Hepatocyte (in vitro differentiated cells): Measurements from ENCODE around the gene JDP2. TPM values are rescaled to one million over a fixed set of nuclear protein-coding genes. Genes with fewer than 3 reads are reported as not detected.
A peak's percentile ranks its signal among the peaks of the same experiment; 100 is the strongest.

Experiments
- DNase-seq: peaks from one replicate; pipeline ENCODE4 v3.0.0-alpha.2; 2016; ENCODE audit warnings: low spot score
- H2AFZ ChIP-seq: fragments of 200-600 bp; sonication (generic); 2 replicates; pipeline ENCODE4 v1.6.0; 2016; ENCODE audit warnings: antibody characterized with exemption, mild to moderate bottlenecking
- H3K27ac ChIP-seq: fragments of 200-600 bp; sonication (generic); 2 replicates; pipeline ENCODE4 v1.5.1; 2016; ENCODE audit warnings: mild to moderate bottlenecking
- H3K27me3 ChIP-seq: fragments of 200-600 bp; sonication (generic); 2 replicates; pipeline ENCODE4 v1.6.1; 2016
- H3K36me3 ChIP-seq: fragments of 200-600 bp; sonication (generic); replicated peaks from 2 replicates; pipeline ENCODE4 v1.5.1; 2016; ENCODE audit warnings: low read depth; ENCODE audit not compliant: insufficient read depth
- H3K4me1 ChIP-seq: fragments of 200-600 bp; sonication (generic); 2 replicates; pipeline ENCODE4 v1.5.1; 2016; ENCODE audit warnings: mild to moderate bottlenecking, moderate library complexity; ENCODE audit not compliant: insufficient read depth
- H3K4me2 ChIP-seq: fragments of 200-600 bp; sonication (generic); 2 replicates; pipeline ENCODE4 v1.6.0; 2016
- H3K4me3 ChIP-seq: fragments of 200-600 bp; sonication (generic); 2 replicates; pipeline ENCODE4 v1.5.1; 2016; ENCODE audit warnings: mild to moderate bottlenecking
- H3K79me2 ChIP-seq: fragments of 200-600 bp; sonication (generic); 2 replicates; pipeline ENCODE4 v1.6.0; 2017; ENCODE audit warnings: mild to moderate bottlenecking
- H3K9me2 ChIP-seq: fragments of 200-600 bp; sonication (generic); replicated peaks from 2 replicates; pipeline ENCODE4 v1.6.0; 2017; ENCODE audit warnings: mild to moderate bottlenecking; ENCODE audit not compliant: insufficient read depth
- H3K9me3 ChIP-seq: fragments of 200-600 bp; sonication (generic); 2 replicates; pipeline ENCODE4 v1.5.1; 2016; ENCODE audit warnings: low read depth, mild to moderate bottlenecking
- H4K20me1 ChIP-seq: fragments of 200-600 bp; sonication (generic); 2 replicates; pipeline ENCODE4 v1.6.0; 2016; ENCODE audit warnings: mild to moderate bottlenecking; ENCODE audit not compliant: insufficient read depth, poor library complexity, severe bottlenecking
- EZH2 ChIP-seq: fragments of 200-600 bp; sonication (generic); IDR thresholded peaks from 2 replicates; pipeline ENCODE4 v1.6.1; 2016; ENCODE audit warnings: antibody characterized with exemption, mild to moderate bottlenecking, borderline replicate concordance
- EZH2phosphoT487 ChIP-seq: fragments of 200-600 bp; sonication (generic); IDR thresholded peaks from one replicate; pipeline ENCODE4 v1.6.1; 2018; ENCODE audit warnings: antibody characterized with exemption, mild to moderate bottlenecking, low read depth, moderate library complexity; ENCODE audit not compliant: unreplicated experiment, severe bottlenecking
- WGBS: methylation state at CpG from one replicate; pipeline ENCODE4 v1.1.6; 2016; ENCODE audit warnings: low lambda C conversion rate; ENCODE audit errors: missing lambda C conversion rate; 5-methylcytosine and 5-hydroxymethylcytosine counted together
- polyA plus RNA-seq: library from polyadenylated mRNA; unstranded; fragments of >200 nt; fragmentation: Nextera tagmentation; extraction: Ambion mirVana; gene quantifications from 2 replicates; pipeline ENCODE4 v1.2.1, GENCODE V29; 2016
- total RNA-seq: library from RNA; depleted of rRNA; stranded (reverse); fragments of >200 nt; gene quantifications from 2 replicates; pipeline ENCODE4 v1.2.3, GENCODE V29; 2014
- TF ChIP-seq, protein P1 (sequence below): fragments of 200-600 bp; sonication (generic); IDR thresholded peaks from 2 replicates; pipeline ENCODE4 v1.5.1; 2016; ENCODE audit warnings: antibody characterized with exemption, mild to moderate bottlenecking; ENCODE audit not compliant: poor library complexity

The JDP2 gene
- total and polyA plus RNA-seq, 2 experiments from 2014 or later = 68.9 to 85.4 TPM

GRCh38 chr14:75518625-75519024, 90.8 kb downstream of the JDP2 start:
- Histone ChIP-seq H3K9me2 (no peaks in the 10 kb centered on the region), H4K20me1 (no peaks in the 10 kb centered on the region), H3K27ac (no peak overlapping the region), H3K9me3 (no peaks in the 10 kb centered on the region), H3K36me3 (no peaks in the 10 kb centered on the region), H3K4me1 (peaks cover 12% of the 10 kb centered on the region), H3K27me3 (no peaks in the 10 kb centered on the region), H3K4me2 (no peak overlapping the region), H3K4me3 (no peak overlapping the region), H3K79me2 (no peaks in the 10 kb centered on the region), H2AFZ (no peak overlapping the region)
- WGBS = 74% methylated on average over 4 of the region's 4 CpGs
- TF ChIP-seq EZH2 = no peak
- TF ChIP-seq, protein P1, sequence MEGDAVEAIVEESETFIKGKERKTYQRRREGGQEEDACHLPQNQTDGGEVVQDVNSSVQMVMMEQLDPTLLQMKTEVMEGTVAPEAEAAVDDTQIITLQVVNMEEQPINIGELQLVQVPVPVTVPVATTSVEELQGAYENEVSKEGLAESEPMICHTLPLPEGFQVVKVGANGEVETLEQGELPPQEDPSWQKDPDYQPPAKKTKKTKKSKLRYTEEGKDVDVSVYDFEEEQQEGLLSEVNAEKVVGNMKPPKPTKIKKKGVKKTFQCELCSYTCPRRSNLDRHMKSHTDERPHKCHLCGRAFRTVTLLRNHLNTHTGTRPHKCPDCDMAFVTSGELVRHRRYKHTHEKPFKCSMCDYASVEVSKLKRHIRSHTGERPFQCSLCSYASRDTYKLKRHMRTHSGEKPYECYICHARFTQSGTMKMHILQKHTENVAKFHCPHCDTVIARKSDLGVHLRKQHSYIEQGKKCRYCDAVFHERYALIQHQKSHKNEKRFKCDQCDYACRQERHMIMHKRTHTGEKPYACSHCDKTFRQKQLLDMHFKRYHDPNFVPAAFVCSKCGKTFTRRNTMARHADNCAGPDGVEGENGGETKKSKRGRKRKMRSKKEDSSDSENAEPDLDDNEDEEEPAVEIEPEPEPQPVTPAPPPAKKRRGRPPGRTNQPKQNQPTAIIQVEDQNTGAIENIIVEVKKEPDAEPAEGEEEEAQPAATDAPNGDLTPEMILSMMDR = peak; percentile 18
- TF ChIP-seq EZH2phosphoT487 = no peak
- no peak for DNase-seq

- Histone ChIP-seq H3K4me3 (no peak overlapping the region), H3K9me3 (no peaks in the 10 kb centered on the region), H3K4me1 (peaks cover 12% of the 10 kb centered on the region), H3K4me2 (no peak overlapping the region), H3K36me3 (no peaks in the 10 kb centered on the region), H3K79me2 (no peaks in the 10 kb centered on the region), H3K9me2 (no peaks in the 10 kb centered on the region), H4K20me1 (no peaks in the 10 kb centered on the region), H3K27me3 (no peaks in the 10 kb centered on the region), H2AFZ (no peak overlapping the region), H3K27ac (no peak overlapping the region)
- no peak for DNase-seq
- TF ChIP-seq EZH2phosphoT487 (no peak), EZH2 (no peak)
- TF ChIP-seq, protein P1 = no peak
- 95% methylated on average over 4 of the region's 4 CpGs for WGBS
Observed at GRCh38 chr14:75519394-75519793, 91.6 kb downstream of the JDP2 start.

- H2AFZ ChIP-seq = no peak overlapping the region
- no peak overlapping the region for H3K4me2 ChIP-seq
- H3K79me2 ChIP-seq = no peaks in the 10 kb centered on the region
- H3K27me3 ChIP-seq = no peaks in the 10 kb centered on the region
- DNase-seq = no peak
- no peaks in the 10 kb centered on the region for H3K9me3 ChIP-seq
- peaks cover 12% of the 10 kb centered on the region for H3K4me1 ChIP-seq
- H3K36me3 ChIP-seq = no peaks in the 10 kb centered on the region
- H3K9me2 ChIP-seq = no peaks in the 10 kb centered on the region
- H3K4me3 ChIP-seq = no peak overlapping the region
- H4K20me1 ChIP-seq = no peaks in the 10 kb centered on the region
- TF ChIP-seq EZH2 = no peak
- TF ChIP-seq, protein P1 = no peak
- no peak for TF ChIP-seq EZH2phosphoT487
- no peak overlapping the region for H3K27ac ChIP-seq
- WGBS = 84% methylated on average over 11 of the region's 11 CpGs
Observed at GRCh38 chr14:75519826-75520728, 92.3 kb downstream of the JDP2 start.
